Measurements from ENCODE around the gene ACOT12. TPM values are rescaled to one million over a fixed set of nuclear protein-coding genes. Genes with fewer than 3 reads are reported as not detected.

The ACOT12 gene
- total RNA-seq, 1 experiment from 2014 or later = not detected

GRCh38 chr5:81286059-81286617 is 107.8 kb downstream of the ACOT12 start:
- DNase-seq (no peak), ATAC-seq (no peak)
- Histone ChIP-seq H3K9me2 (replicated peaks; ENCODE audit: low read length) (no peaks in the 10 kb centered on the region), H2AFZ (ENCODE audit: low read length) (no peak overlapping the region), H3K9ac (ENCODE audit: low read length) (no peak overlapping the region), H4K20me1 (ENCODE audit: low read length) (no peaks in the 10 kb centered on the region), H3K36me3 (ENCODE audit: low read depth, low read length) (no peaks in the 10 kb centered on the region), H3K79me2 (ENCODE audit: low read length) (peaks cover 28% of the 10 kb centered on the region), H3K4me2 (ENCODE audit: low read length) (no peak overlapping the region), H3K4me3 (ENCODE audit: low read length) (no peak overlapping the region), H3K27ac (ENCODE audit: low read length) (no peak overlapping the region), H3K9me3 (ENCODE audit: low read length) (no peaks in the 10 kb centered on the region), H3F3A (ENCODE audit: low read length, unreplicated experiment) (no peaks in the 10 kb centered on the region), H3K27me3 (ENCODE audit: low read length) (no peaks in the 10 kb centered on the region), H3K4me1 (ENCODE audit: insufficient read depth, low read length) (no peaks in the 10 kb centered on the region)
- TF ChIP-seq EZH2 (IDR thresholded peaks at IDR 0.05; ENCODE audit: low read length, unreplicated experiment) (no peak), EZH2phosphoT487 (IDR thresholded peaks at IDR 0.05; ENCODE audit: borderline replicate concordance, low read length) (no peak), CTCF (conservative IDR thresholded peaks at IDR 0.05; ENCODE audit: low read depth, low read length) (no peak)
- ChIA-PET POLR2A (ENCODE audit: unreplicated experiment) (no interaction called here), CTCF (no interaction called here)
- intact Hi-C loops (cut with micrococcal nuclease) = no loop called here
- no TSS peak for BruUV-seq (replicated peaks)

GRCh38 chr5:81283976-81284375 is 110.0 kb downstream of the ACOT12 start:
- H3K27me3 ChIP-seq (ENCODE audit: low read length) = no peaks in the 10 kb centered on the region
- H3K9ac ChIP-seq (ENCODE audit: low read length) = no peak overlapping the region
- H3K4me1 ChIP-seq (ENCODE audit: insufficient read depth, low read length) = no peaks in the 10 kb centered on the region
- H4K20me1 ChIP-seq (ENCODE audit: low read length) = no peaks in the 10 kb centered on the region
- ChIA-PET POLR2A (ENCODE audit: unreplicated experiment) (no interaction called here), CTCF (no interaction called here)
- H2AFZ ChIP-seq (ENCODE audit: low read length) = no peak overlapping the region
- H3K4me3 ChIP-seq (ENCODE audit: low read length) = no peak overlapping the region
- no peaks in the 10 kb centered on the region for H3K36me3 ChIP-seq (ENCODE audit: low read depth, low read length)
- no peak for DNase-seq
- intact Hi-C loops (cut with micrococcal nuclease) = no loop called here
- H3K9me3 ChIP-seq (ENCODE audit: low read length) = no peaks in the 10 kb centered on the region
- no peak for ATAC-seq
- H3K27ac ChIP-seq (ENCODE audit: low read length) = no peak overlapping the region
- no peaks in the 10 kb centered on the region for H3K9me2 ChIP-seq (replicated peaks; ENCODE audit: low read length)
- BruUV-seq (replicated peaks) = no TSS peak
- TF ChIP-seq EZH2 (IDR thresholded peaks at IDR 0.05; ENCODE audit: low read length, unreplicated experiment) (no peak), CTCF (conservative IDR thresholded peaks at IDR 0.05; ENCODE audit: low read depth, low read length) (no peak), EZH2phosphoT487 (IDR thresholded peaks at IDR 0.05; ENCODE audit: borderline replicate concordance, low read length) (no peak)
- no peak overlapping the region for H3K4me2 ChIP-seq (ENCODE audit: low read length)
- H3K79me2 ChIP-seq (ENCODE audit: low read length) = peaks cover 7% of the 10 kb centered on the region; the same call in 1 of the 2 replicates
- no peaks in the 10 kb centered on the region for H3F3A ChIP-seq (ENCODE audit: low read length, unreplicated experiment)

Other genes starting within 250 kb of the ACOT12 start
- not detected in 2 replicates for gene CKMT2, start 160.8 kb downstream of the ACOT12 start, total RNA-seq (2014; rRNA removed)
- gene ZCCHC9, start 92.5 kb downstream of the ACOT12 start, total RNA-seq (2014; rRNA removed) = 19.4 and 22.7 TPM in 2 replicates

Measured in PC-3 (cell line).